GM12892 (cell line): Measurements from ENCODE around the gene RIC1.

ENCODE experiments used
- POLR2A ChIP-seq: IDR thresholded peaks from 2 replicates; pipeline ENCODE4 v1.6.1; 2011; ENCODE audit warnings: low read depth, low read length, control low read depth
- POLR2AphosphoS5 ChIP-seq: IDR thresholded peaks from 2 replicates; pipeline ENCODE4 v1.6.1; 2011; ENCODE audit warnings: low read depth, low read length, control low read depth

DNA sequence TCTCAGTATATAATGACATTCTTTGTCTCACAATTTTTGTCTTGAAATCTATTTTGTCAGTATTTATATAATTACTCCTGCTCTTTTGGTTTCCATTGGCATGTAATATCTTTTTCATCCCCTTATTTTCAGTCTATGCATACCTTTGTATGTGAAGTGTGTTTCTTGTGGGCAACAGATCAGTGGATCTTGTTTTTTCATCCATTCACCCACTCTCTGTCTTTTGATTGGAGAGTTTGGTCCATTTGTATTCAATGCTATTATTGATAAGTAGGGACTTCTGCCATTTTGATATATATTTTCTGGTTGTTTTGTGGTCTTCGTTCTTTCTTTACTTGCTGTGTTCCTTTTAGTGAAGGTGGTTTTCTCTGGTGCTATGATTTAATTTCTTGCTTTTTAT is 10.9 kb downstream of the RIC1 start:
- TF ChIP-seq POLR2A, result no peak
- TF ChIP-seq POLR2AphosphoS5, result no peak
